ENCODE data around the gene CD2. TPM values are rescaled to one million over a fixed set of nuclear protein-coding genes. Genes with fewer than 3 reads are reported as not detected.

The CD2 gene
- total and polyA plus RNA-seq, 2 donors from 2014 or later = 0.97 to 12.1 TPM

- Histone ChIP-seq H3K27me3 (ENCODE audit: control insufficient read depth, insufficient read depth, low read length) (no peaks in the 10 kb centered on the region), H3K4me3 (ENCODE audit: low read length in 3 of 3) (no peak overlapping the region), H3K36me3 (ENCODE audit: control insufficient read depth in 2 of 3, insufficient read depth in 3 of 3, low read length in 3 of 3) (no peaks in the 10 kb centered on the region), H3K9me3 (ENCODE audit: control insufficient read depth in 2 of 3, insufficient read depth in 1 of 3, low read length in 3 of 3) (no peaks in the 10 kb centered on the region), H3K27ac (ENCODE audit: low read depth in 2 of 2, low read length in 2 of 2) (no peak overlapping the region), H3K4me1 (ENCODE audit: control insufficient read depth in 2 of 3, insufficient read depth in 2 of 3, low read depth in 1 of 3, low read length in 3 of 3) (no peaks in the 10 kb centered on the region), H3K9ac (ENCODE audit: low read length in 3 of 3) (no peak overlapping the region)
- DNase-seq (no peak), FAIRE-seq (no peak)
- no peak for TF ChIP-seq CTCF (IDR thresholded peaks at IDR 0.05; ENCODE audit: borderline replicate concordance, extremely low read depth, insufficient read depth)
- intact Hi-C loops (cut with DNase I) = no loop called here
These were observed 32.7 kb upstream of the CD2 start for GRCh38 chr1:116721451-116722007.

GRCh38 chr1:116722016-116722838, 32.0 kb upstream of the CD2 start:
- Histone ChIP-seq H3K4me1 (ENCODE audit: control insufficient read depth in 2 of 3, insufficient read depth in 2 of 3, low read depth in 1 of 3, low read length in 3 of 3) (no peaks in the 10 kb centered on the region), H3K36me3 (ENCODE audit: control insufficient read depth in 2 of 3, insufficient read depth in 3 of 3, low read length in 3 of 3) (no peaks in the 10 kb centered on the region), H3K9ac (ENCODE audit: low read length in 3 of 3) (no peak overlapping the region), H3K4me3 (ENCODE audit: low read length in 3 of 3) (no peak overlapping the region), H3K27ac (ENCODE audit: low read depth in 2 of 2, low read length in 2 of 2) (no peak overlapping the region), H3K27me3 (ENCODE audit: control insufficient read depth, insufficient read depth, low read length) (no peaks in the 10 kb centered on the region), H3K9me3 (ENCODE audit: control insufficient read depth in 2 of 3, insufficient read depth in 1 of 3, low read length in 3 of 3) (no peaks in the 10 kb centered on the region)
- DNase-seq (no peak), FAIRE-seq (no peak)
- no peak for TF ChIP-seq CTCF (IDR thresholded peaks at IDR 0.05; ENCODE audit: borderline replicate concordance, extremely low read depth, insufficient read depth)
- intact Hi-C loops (cut with DNase I) = no loop called here

- peak in 4 of 5 donors; percentile 53 to 86 (median 64) for DNase-seq
- intact Hi-C loops (cut with DNase I) = no loop called here
- Histone ChIP-seq H3K4me1 (ENCODE audit: control insufficient read depth in 2 of 3, insufficient read depth in 2 of 3, low read depth in 1 of 3, low read length in 3 of 3) (no peaks in the 10 kb centered on the region), H3K9me3 (ENCODE audit: control insufficient read depth in 2 of 3, insufficient read depth in 1 of 3, low read length in 3 of 3) (no peaks in the 10 kb centered on the region), H3K9ac (ENCODE audit: low read length in 3 of 3) (no peak overlapping the region), H3K36me3 (ENCODE audit: control insufficient read depth in 2 of 3, insufficient read depth in 3 of 3, low read length in 3 of 3) (no peaks in the 10 kb centered on the region), H3K27me3 (ENCODE audit: control insufficient read depth, insufficient read depth, low read length) (no peaks in the 10 kb centered on the region), H3K4me3 (ENCODE audit: low read length in 3 of 3) (no peak overlapping the region), H3K27ac (ENCODE audit: low read depth in 2 of 2, low read length in 2 of 2) (no peak overlapping the region)
- peak; percentile 62 for TF ChIP-seq CTCF (IDR thresholded peaks at IDR 0.05; ENCODE audit: borderline replicate concordance, extremely low read depth, insufficient read depth)
- FAIRE-seq = no peak
These were observed 29.4 kb upstream of the CD2 start for GRCh38 chr1:116724765-116725375.
